ENCODE data around the gene AGAP3. TPM values are rescaled to one million over a fixed set of nuclear protein-coding genes. Genes with fewer than 3 reads are reported as not detected.
A peak's percentile ranks its signal among the peaks of the same experiment; 100 is the strongest.

The AGAP3 gene
- polyA plus RNA-seq, 1 of the 3 experiments (the other 2 are of a cell fraction): 126 TPM

DNA sequence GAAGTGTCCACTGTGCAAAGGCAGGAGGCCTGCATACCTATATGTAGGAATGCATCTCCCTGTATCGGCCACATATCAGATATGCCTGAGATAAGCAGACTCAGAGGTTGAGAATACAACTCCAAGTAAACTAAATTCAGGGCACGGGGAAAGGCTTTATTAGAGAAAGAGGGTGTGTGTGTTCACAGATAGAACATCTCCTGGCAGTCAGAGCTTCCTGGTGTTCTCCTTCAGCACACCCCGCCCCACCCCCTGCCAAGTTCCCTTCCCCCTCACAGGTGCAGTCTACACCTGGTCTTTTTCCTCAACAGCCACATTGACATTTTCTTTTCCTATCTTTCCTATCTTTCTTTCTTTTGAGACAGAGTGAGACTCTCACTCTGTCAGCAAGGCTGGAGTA lies 64.1 kb downstream of the AGAP3 start:
- no peak overlapping the region for H3K4me3 ChIP-seq (ENCODE audit: low read depth in 2 of 2, low read length in 1 of 2)
- DNase-seq: no peak
- peaks cover 7% of the 10 kb centered on the region for H3F3A ChIP-seq (replicated peaks; ENCODE audit: insufficient read depth)
- H3K4me2 ChIP-seq: no peak overlapping the region
- WGBS (ENCODE audit: low lambda C conversion rate): 57% methylated on average over 3 of the region's 3 CpGs
- H3K79me2 ChIP-seq (ENCODE audit: insufficient read depth): no peaks in the 10 kb centered on the region
- CTCF ChIA-PET: interaction anchor here (1.1 to 8.9 kb wide), 5 partner anchors 13 to 40 kb away, joined by 3 to 149 read pairs (median 16); partner anchors contain the start of gene GBX1
- H3K9ac ChIP-seq: no peak overlapping the region
- peaks cover 37% of the 10 kb centered on the region; the same call in 1 of the 2 replicates for H3K27me3 ChIP-seq (ENCODE audit: insufficient read depth)
- TF ChIP-seq ELF1 (IDR thresholded peaks at IDR 0.05) (no peak), FOXM1 (IDR thresholded peaks at IDR 0.05; ENCODE audit: low read depth) (no peak)
- no peak overlapping the region for H2AFZ ChIP-seq (ENCODE audit: low read depth)
- no peaks in the 10 kb centered on the region for H3K9me3 ChIP-seq
- no peaks in the 10 kb centered on the region for H3K9me2 ChIP-seq
- H3K4me1 ChIP-seq (ENCODE audit: control insufficient read depth in 1 of 2, insufficient read depth in 2 of 2, low read depth in 1 of 2, low read length in 1 of 2): no peaks in the 10 kb centered on the region
- H3K36me3 ChIP-seq (replicated peaks in 1 of 2; ENCODE audit: control insufficient read depth in 1 of 2, insufficient read depth in 2 of 2, low read length in 1 of 2): peaks cover 0 to 5% of the 10 kb centered on the region in 2 experiments
- POLR2A ChIA-PET: no interaction called here
- H4K20me1 ChIP-seq (ENCODE audit: insufficient read depth): no peaks in the 10 kb centered on the region
- H3K27ac ChIP-seq (ENCODE audit: low read depth in 2 of 2, low read length in 1 of 2): no peak overlapping the region

DNA sequence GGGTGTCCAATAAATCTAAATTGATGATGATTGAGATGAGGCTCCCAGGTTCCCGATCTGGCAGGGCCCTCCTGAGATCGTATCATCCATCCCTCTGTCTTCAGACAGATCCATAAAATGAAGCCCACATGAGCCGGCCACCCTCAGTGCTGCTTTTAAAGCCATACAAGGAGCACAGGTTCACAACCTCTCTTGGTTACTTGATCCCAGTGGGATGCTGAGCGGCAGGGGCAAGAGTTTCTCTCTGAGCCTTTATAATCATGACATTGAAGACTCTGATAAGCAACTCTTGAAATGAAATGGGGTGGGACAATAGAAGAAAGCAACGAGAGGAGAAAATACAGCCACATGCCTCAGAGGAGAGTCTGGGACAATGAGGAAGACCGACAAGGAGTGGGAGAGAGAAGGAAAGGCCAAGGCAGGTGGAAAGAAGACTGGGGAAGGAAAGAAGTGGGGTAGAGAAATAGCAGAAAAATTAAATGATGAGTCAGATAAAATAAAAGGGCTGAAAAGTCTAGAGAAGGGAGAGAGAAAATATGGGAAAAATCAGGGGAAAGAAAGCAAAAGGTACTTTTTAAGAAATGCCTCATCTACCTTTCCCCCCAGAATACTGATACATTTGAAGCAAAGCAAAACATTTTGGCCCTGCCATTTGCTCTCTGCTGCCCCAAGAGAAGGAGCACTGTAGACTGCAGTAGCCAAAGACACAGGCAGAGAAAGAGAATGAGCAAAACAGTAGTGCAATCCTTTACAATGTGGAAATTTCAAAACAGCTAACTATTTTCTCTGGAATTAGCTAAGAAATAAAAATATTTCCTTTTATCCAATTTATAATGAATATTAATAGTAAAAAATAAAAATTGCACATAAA lies 66.6 kb downstream of the AGAP3 start:
- H3K27me3 ChIP-seq (ENCODE audit: insufficient read depth): peaks cover 37% of the 10 kb centered on the region; the same call in 1 of the 2 replicates
- H3K79me2 ChIP-seq (ENCODE audit: insufficient read depth): no peaks in the 10 kb centered on the region
- no peaks in the 10 kb centered on the region for H4K20me1 ChIP-seq (ENCODE audit: insufficient read depth)
- H3F3A ChIP-seq (replicated peaks; ENCODE audit: insufficient read depth): no peaks in the 10 kb centered on the region
- H3K9me2 ChIP-seq: no peaks in the 10 kb centered on the region
- no peak for TF ChIP-seq SIN3A (IDR thresholded peaks at IDR 0.05; ENCODE audit: borderline replicate concordance, low read depth, low read length)
- TF ChIP-seq NRF1 (IDR thresholded peaks at IDR 0.05; ENCODE audit: low read depth, low read length): no peak
- peak; percentile 31; the same call in 1 of the 2 replicates for TF ChIP-seq CTCF (IDR thresholded peaks at IDR 0.05)
- TF ChIP-seq RFX5 (IDR thresholded peaks at IDR 0.05; ENCODE audit: low read length): no peak
- no peaks in the 10 kb centered on the region for H3K4me1 ChIP-seq (ENCODE audit: control insufficient read depth in 1 of 2, insufficient read depth in 2 of 2, low read depth in 1 of 2, low read length in 1 of 2)
- no peak overlapping the region for H3K9ac ChIP-seq
- no peak overlapping the region for H3K27ac ChIP-seq (ENCODE audit: low read depth in 2 of 2, low read length in 1 of 2)
- no peak overlapping the region for H3K4me3 ChIP-seq (ENCODE audit: low read depth in 2 of 2, low read length in 1 of 2)
- WGBS (ENCODE audit: low lambda C conversion rate): 45% methylated on average over 6 of the region's 6 CpGs
- no peak overlapping the region for H3K4me2 ChIP-seq
- no peaks in the 10 kb centered on the region for H3K36me3 ChIP-seq (replicated peaks in 1 of 2; ENCODE audit: control insufficient read depth in 1 of 2, insufficient read depth in 2 of 2, low read length in 1 of 2)
- ChIA-PET CTCF (interaction anchor here (0.7 to 8.9 kb wide), 6 partner anchors 11 to 1384 kb away, joined by 3 to 149 read pairs (median 16); partner anchors contain the start of gene GBX1), POLR2A (no interaction called here)
- no peak for DNase-seq
- no peaks in the 10 kb centered on the region for H3K9me3 ChIP-seq
- no peak overlapping the region for H2AFZ ChIP-seq (ENCODE audit: low read depth)

DNA sequence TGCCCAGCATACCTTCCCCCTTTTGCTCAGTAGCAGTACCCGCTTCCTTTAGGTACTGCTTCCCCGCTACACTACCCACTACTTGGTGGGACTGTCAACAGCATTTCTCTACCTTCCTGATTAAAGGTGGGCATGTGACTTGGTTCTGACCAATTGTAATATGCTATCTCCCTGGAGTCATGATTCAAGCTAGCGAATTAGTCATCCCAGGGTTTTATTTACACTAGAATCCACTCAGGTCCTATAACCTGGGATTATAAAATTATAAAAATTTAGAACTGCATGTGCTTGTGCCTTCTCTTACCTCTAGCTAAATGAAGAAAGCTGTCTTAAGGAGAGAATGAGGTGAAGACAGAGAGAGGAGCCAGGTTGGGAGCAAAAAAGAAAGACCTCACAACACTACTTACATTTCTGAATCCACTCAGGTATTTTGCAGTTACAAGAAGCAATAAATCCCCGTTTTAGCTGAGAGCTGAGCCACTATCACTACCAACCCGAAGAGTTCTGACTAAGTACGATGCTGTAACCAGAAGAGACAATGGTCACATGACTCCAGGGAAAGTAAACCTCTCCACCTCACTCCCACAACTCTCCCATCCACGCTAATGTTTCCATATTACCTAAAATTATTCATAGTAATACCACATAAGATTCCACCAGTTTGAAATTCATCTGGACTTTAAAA lies 71.5 kb downstream of the AGAP3 start:
- H3F3A ChIP-seq (replicated peaks; ENCODE audit: insufficient read depth): no peaks in the 10 kb centered on the region
- H3K4me3 ChIP-seq (ENCODE audit: low read depth in 2 of 2, low read length in 1 of 2): no peak overlapping the region
- H2AFZ ChIP-seq (ENCODE audit: low read depth): no peak overlapping the region
- no peak overlapping the region for H3K4me2 ChIP-seq
- H3K27ac ChIP-seq (ENCODE audit: low read depth in 2 of 2, low read length in 1 of 2): no peak overlapping the region
- H3K9ac ChIP-seq: no peak overlapping the region
- H3K9me2 ChIP-seq: no peaks in the 10 kb centered on the region
- no peaks in the 10 kb centered on the region for H3K9me3 ChIP-seq
- POLR2A ChIA-PET: no interaction called here
- no peaks in the 10 kb centered on the region for H3K4me1 ChIP-seq (ENCODE audit: control insufficient read depth in 1 of 2, insufficient read depth in 2 of 2, low read depth in 1 of 2, low read length in 1 of 2)
- H4K20me1 ChIP-seq (ENCODE audit: insufficient read depth): no peaks in the 10 kb centered on the region
- no peak for TF ChIP-seq NRF1 (IDR thresholded peaks at IDR 0.05; ENCODE audit: low read depth, low read length)
- TF ChIP-seq USF1 (IDR thresholded peaks at IDR 0.05; ENCODE audit: borderline replicate concordance, low read depth): peak; percentile 65; the same call in 1 of the 2 replicates
- peaks cover 18% of the 10 kb centered on the region; the same call in 1 of the 2 replicates for H3K27me3 ChIP-seq (ENCODE audit: insufficient read depth)
- DNase-seq: no peak
- H3K79me2 ChIP-seq (ENCODE audit: insufficient read depth): no peaks in the 10 kb centered on the region
- 77% methylated on average over 7 of the region's 7 CpGs for WGBS (ENCODE audit: low lambda C conversion rate)
- CTCF ChIA-PET: interaction anchor here (0.9 to 15.5 kb wide), 7 partner anchors 10 to 157 kb away, joined by 3 to 149 read pairs (median 9); partner anchors contain the start of gene GBX1
- no peaks in the 10 kb centered on the region for H3K36me3 ChIP-seq (replicated peaks in 1 of 2; ENCODE audit: control insufficient read depth in 1 of 2, insufficient read depth in 2 of 2, low read length in 1 of 2)

All from SK-N-SH (cell line).